ENCODE results near the gene RUNX1. TPM values are rescaled to one million over a fixed set of nuclear protein-coding genes. Genes with fewer than 3 reads are reported as not detected.

The RUNX1 gene
- total and polyA plus RNA-seq, 7 donors, result 8.7 to 230 (median 30.1) TPM

DNA sequence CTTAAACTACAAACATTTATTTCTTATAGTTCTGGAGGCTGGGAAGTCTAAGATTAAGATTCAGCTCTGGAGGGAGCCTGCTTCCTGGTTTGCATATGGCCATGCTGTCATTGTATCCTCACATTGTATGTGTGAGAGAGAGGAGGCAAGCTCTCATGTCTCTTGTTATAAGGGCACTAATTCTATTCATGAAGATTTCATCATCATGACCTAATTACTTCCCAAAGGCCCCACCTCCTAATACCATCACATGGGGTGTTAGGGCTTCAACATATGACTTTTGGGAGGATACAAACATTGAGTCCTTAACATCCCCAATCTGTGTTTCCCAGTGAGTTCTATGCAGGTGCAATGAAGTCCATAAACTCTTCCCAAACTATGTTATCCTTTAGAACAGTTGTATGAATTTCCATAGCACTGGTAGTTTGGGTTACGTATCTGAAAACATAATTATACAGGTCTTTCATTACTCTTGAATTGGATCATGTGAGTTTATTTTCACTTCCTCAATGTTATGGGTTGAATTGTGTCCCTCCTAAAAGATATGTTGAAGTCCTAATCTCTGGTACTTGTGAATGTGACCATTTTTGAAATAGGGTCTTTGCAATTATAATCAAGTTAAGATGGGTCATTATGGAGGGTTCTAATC lies 124.2 kb downstream of the RUNX1 start:
- H3K36me3 ChIP-seq (ENCODE audit: insufficient read depth in 1 of 2, low read depth in 1 of 2), result no peaks in the 10 kb centered on the region
- no peak overlapping the region for H3K4me3 ChIP-seq
- WGBS, 3 donors, result 90 to 94% (median 94%) methylated on average over 1 of the region's 1 CpG
- H3K4me1 ChIP-seq, result peaks cover 4% of the 10 kb centered on the region
- H3K9me3 ChIP-seq, result no peaks in the 10 kb centered on the region
- H3K27me3 ChIP-seq (ENCODE audit: insufficient read depth in 3 of 3, low read length in 2 of 3), result no peaks in the 10 kb centered on the region
- DNase-seq (no peak), ATAC-seq (peak in 1 of 4 donors; percentile 19)
- H3K27ac ChIP-seq, result no peak overlapping the region
- intact Hi-C loops (cut with DNase I), result no loop called here
- TF ChIP-seq, protein P1, sequence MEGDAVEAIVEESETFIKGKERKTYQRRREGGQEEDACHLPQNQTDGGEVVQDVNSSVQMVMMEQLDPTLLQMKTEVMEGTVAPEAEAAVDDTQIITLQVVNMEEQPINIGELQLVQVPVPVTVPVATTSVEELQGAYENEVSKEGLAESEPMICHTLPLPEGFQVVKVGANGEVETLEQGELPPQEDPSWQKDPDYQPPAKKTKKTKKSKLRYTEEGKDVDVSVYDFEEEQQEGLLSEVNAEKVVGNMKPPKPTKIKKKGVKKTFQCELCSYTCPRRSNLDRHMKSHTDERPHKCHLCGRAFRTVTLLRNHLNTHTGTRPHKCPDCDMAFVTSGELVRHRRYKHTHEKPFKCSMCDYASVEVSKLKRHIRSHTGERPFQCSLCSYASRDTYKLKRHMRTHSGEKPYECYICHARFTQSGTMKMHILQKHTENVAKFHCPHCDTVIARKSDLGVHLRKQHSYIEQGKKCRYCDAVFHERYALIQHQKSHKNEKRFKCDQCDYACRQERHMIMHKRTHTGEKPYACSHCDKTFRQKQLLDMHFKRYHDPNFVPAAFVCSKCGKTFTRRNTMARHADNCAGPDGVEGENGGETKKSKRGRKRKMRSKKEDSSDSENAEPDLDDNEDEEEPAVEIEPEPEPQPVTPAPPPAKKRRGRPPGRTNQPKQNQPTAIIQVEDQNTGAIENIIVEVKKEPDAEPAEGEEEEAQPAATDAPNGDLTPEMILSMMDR (IDR thresholded peaks at IDR 0.05), result no peak

GRCh38 chr21:34924194-34924593 lies 124.9 kb downstream of the RUNX1 start:
- Histone ChIP-seq H3K9me3 (no peaks in the 10 kb centered on the region), H3K36me3 (ENCODE audit: insufficient read depth in 1 of 2, low read depth in 1 of 2) (no peaks in the 10 kb centered on the region), H3K4me1 (no peaks in the 10 kb centered on the region), H3K27ac (no peak overlapping the region), H3K4me3 (no peak overlapping the region), H3K27me3 (ENCODE audit: insufficient read depth in 3 of 3, low read length in 2 of 3) (no peaks in the 10 kb centered on the region)
- DNase-seq (no peak), ATAC-seq (no peak)
- 87 to 92% (median 90%) methylated on average over 3 of the region's 3 CpGs for WGBS, 3 donors
- intact Hi-C loops (cut with DNase I), result no loop called here
- TF ChIP-seq, protein P1 (IDR thresholded peaks at IDR 0.05), result no peak

GRCh38 chr21:34923626-34924025 lies 125.5 kb downstream of the RUNX1 start:
- no peak for DNase-seq
- intact Hi-C loops (cut with DNase I), result no loop called here
- Histone ChIP-seq H3K4me3 (no peak overlapping the region), H3K4me1 (no peaks in the 10 kb centered on the region), H3K27ac (no peak overlapping the region), H3K36me3 (ENCODE audit: insufficient read depth in 1 of 2, low read depth in 1 of 2) (no peaks in the 10 kb centered on the region), H3K27me3 (ENCODE audit: insufficient read depth in 3 of 3, low read length in 2 of 3) (no peaks in the 10 kb centered on the region), H3K9me3 (no peaks in the 10 kb centered on the region)
- ATAC-seq, result no peak
- WGBS, 3 donors, result 90 to 95% (median 93%) methylated on average over 4 of the region's 4 CpGs
- TF ChIP-seq, protein P1 (IDR thresholded peaks at IDR 0.05), result no peak

GRCh38 chr21:34923202-34923601 lies 125.9 kb downstream of the RUNX1 start:
- Histone ChIP-seq H3K27ac (no peak overlapping the region), H3K27me3 (ENCODE audit: insufficient read depth in 3 of 3, low read length in 2 of 3) (no peaks in the 10 kb centered on the region), H3K4me1 (no peaks in the 10 kb centered on the region), H3K36me3 (ENCODE audit: insufficient read depth in 1 of 2, low read depth in 1 of 2) (no peaks in the 10 kb centered on the region), H3K9me3 (no peaks in the 10 kb centered on the region), H3K4me3 (no peak overlapping the region)
- DNase-seq (no peak), ATAC-seq (no peak)
- intact Hi-C loops (cut with DNase I), result no loop called here
- 80 to 88% (median 87%) methylated on average over 4 of the region's 4 CpGs for WGBS, 3 donors
- TF ChIP-seq, protein P1 (IDR thresholded peaks at IDR 0.05), result no peak

DNA sequence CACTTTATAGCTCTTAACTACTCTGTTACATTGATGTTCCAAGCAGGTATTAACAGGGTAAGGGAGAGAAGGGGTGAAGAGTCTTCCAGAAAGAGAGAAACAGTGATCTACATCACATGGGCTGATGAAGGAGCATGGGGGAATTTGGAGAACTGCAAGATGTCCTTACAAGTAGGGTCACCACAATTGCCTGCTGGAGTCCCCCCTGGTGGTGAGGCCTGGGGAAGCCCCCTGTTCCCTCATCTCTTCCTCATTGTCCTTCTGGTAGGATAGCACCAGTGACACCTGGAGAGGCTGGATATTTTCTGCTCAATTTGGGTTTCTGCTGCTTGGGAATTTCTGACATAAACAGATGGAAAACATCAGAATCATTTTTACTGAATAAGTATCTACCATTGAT lies 126.6 kb downstream of the RUNX1 start:
- Histone ChIP-seq H3K9me3 (no peaks in the 10 kb centered on the region), H3K4me3 (no peak overlapping the region), H3K27ac (no peak overlapping the region), H3K4me1 (no peaks in the 10 kb centered on the region), H3K36me3 (ENCODE audit: insufficient read depth in 1 of 2, low read depth in 1 of 2) (no peaks in the 10 kb centered on the region), H3K27me3 (ENCODE audit: insufficient read depth in 3 of 3, low read length in 2 of 3) (no peaks in the 10 kb centered on the region)
- ATAC-seq, result no peak
- intact Hi-C loops (cut with DNase I), result no loop called here
- no peak for DNase-seq
- TF ChIP-seq, protein P1 (IDR thresholded peaks at IDR 0.05), result no peak

Data from psoas muscle (tissue), 8 donors.